Measurements from ENCODE around the gene HOXA11.

The HOXA11 gene

GRCh38 chr7:27147199-27148030, 37.6 kb downstream of the HOXA11 start, which contains the start of gene HOXA6:
Gene HOXA6, minus strand, starts transcription at chr7:27147774. Its CDS starts 25 bp downstream, at chr7:27147749.
- no peak for DNase-seq (ENCODE audit: low read depth)

- DNase-seq (ENCODE audit: low read depth), result no peak
These were observed 38.4 kb downstream of the HOXA11 start for GRCh38 chr7:27146491-27147198.

DNA sequence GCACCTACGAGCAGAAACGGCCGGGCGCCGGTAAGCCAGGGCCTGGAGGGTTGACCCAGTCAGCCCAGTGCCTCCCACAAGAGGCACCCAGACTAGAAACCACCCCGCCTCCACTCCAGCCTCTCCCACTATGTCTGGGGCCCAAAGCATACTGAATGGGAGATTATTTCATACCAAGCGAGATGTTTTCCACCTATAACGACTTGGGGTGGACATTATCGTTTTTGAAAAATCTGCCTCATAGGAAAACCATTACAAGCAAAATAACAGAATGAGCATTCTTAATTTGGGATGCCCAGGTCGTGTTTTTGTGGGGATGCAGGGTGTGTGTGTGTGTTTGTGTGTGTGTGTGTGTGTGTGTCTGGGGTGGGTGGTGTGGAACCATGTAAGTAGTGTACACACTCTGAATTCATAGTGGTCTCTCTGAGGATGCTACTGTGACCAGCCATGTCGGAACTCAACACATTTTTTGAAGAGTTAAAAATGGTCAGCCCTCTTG, 39.1 kb downstream of the HOXA11 start:
- no peak for DNase-seq (ENCODE audit: low read depth)

DNA sequence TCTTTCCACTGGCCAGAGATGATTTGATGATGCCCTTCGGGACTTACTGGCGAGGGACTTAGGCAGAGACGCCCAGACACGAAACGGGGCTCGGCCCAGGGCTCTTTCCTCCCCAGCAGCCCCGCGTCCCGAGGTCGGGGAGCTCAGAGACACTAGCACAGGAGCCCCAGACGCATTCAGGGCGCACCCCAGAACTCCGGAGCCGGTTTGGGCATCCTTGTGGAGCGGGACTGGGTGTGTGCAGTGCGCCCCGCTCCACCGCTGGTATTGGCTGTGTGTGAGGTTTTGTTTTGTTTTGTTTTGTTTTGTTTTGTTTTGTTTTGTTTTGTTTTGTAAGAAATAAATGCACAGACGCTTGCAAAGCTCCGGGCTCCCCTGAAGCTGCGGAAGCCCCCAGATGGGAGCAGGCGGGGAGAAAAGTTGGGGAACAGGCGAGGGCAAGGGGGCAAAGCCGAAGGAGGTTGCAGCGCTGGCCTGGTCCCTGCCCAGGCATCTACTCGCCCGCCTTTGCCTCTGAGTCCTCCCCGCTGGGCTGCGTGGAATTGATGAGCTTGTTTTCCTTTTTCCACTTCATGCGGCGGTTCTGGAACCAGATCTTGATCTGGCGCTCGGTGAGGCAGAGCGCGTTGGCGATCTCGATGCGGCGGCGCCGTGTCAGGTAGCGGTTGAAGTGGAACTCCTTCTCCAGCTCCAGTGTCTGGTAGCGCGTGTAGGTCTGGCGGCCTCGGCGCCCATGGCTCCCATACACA, 39.7 kb downstream of the HOXA11 start:
- no peak for DNase-seq (ENCODE audit: low read depth)

DNA sequence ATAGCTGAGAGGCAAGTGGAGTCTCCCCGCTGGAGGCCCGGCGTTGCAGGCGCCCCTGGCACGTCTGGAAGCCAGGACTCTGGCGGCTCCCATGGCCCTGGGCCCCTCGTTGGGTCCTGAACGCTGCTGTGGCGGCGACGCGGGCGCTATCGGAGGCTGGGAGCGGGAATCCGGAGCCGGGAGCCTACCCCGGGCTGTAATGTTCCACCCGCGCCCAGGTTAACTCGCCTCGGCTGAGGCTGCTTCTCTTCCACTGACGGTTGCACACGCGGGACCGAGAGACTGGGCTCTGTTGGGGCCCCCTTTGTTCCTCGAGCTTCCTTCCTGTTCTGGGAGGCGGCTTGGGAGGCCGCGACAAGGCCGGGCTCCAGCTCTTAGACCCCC, 40.3 kb downstream of the HOXA11 start:
- DNase-seq (ENCODE audit: low read depth), result no peak

DNA sequence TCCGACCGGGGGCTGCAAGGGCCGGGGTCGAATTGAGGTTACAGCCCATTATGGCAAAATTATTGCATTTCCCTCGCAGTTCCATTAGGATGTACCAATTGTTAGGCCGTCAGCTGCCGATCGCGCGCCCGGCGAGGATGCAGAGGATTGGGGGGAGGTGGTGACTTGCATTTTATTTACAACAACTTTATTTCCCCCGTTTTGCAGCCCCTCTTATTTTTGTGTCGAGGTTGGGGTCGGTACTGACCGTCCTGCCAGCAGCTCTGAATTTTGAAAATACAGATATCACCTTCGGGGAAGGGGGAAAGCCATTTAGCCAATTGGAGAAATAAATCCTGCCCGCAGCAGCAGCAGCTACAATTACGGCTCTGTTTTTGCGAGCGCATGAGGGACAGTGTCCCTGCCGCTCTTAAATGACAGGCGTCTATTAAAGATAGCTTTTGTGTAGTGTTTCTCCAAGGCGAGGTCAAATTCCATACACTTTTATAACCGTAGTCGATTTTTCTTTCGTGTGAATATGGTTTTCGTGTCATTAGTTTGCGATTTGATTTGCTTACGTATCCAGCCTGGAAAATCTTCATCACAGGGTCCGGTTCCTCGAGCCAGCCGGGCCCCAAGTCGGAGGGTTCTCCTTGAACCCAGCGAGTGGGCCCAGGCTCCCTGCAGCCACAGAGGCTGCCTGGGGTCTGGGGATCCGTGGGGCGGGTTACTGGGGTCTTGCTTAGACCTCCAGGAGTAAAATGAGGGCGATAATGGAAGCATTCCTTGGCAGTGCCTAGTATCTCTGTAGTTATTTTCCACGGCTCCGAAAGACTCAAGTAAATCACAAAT, 40.9 kb downstream of the HOXA11 start:
- DNase-seq (ENCODE audit: low read depth), result no peak

GRCh38 chr7:27143023-27143949, 41.7 kb downstream of the HOXA11 start, which contains the start of gene HOXA5:
Gene HOXA5, minus strand, starts transcription at chr7:27143681. Its CDS starts 74 bp downstream, at chr7:27143607.
- DNase-seq (ENCODE audit: low read depth), result no peak

DNA sequence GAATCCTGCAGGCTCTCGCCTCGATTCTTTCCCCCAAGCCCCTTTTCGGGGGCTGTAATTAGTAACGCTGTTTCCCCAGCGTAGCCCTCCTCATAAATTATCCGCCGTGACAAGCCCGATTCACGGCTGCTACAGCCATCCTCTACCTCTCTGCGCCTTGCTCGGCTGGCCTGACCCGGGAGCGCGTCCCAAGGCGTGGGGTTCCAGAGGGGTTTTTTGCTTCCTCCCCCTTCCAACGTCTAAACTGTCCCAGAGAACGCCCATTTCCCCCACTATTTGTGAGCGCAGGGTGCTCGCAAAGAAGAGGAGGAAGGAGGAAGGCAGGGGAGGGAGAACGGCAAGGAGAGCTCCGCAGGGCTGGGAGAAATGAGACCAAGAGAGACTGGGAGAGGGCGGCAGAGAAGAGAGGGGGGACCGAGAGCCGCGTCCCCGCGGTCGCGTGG, 42.4 kb downstream of the HOXA11 start:
- no peak for DNase-seq (ENCODE audit: low read depth)

DNA sequence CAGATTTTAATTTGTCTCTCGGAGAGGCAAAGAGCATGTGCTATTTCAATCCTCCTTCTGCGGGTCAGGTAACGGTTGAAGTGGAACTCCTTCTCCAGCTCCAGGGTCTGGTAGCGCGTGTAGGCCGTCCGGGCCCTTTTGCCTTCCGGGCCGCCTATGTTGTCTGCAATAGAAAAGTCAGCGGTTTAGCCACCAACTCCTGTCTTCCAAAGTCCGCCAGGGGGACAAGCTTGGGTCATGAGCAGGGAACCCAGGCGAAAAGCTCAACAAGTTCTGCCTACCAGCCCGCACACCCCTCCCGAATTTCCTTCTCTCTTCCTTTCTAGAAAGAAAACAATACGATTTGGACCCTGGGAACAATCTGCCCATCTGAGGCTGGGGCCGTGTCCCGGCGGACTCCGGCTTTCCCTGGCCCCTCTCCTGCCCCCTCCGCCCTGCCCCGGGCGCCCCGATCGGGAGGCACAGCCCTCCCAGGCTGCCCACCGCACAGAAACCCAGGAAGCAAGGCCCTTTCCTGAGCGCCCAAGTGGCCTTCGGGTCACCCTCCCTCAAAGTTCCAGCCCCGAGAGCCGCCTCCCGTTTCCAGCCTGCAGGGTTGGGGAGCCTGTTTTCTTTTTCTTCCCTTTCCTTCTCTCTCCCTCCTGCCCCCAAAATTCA, 43.0 kb downstream of the HOXA11 start:
- DNase-seq (ENCODE audit: low read depth), result no peak

- DNase-seq (ENCODE audit: low read depth), result no peak
These were observed 43.7 kb downstream of the HOXA11 start for GRCh38 chr7:27141137-27141922.

GRCh38 chr7:27140126-27140857, 44.7 kb downstream of the HOXA11 start:
- no peak for DNase-seq (ENCODE audit: low read depth)

DNA sequence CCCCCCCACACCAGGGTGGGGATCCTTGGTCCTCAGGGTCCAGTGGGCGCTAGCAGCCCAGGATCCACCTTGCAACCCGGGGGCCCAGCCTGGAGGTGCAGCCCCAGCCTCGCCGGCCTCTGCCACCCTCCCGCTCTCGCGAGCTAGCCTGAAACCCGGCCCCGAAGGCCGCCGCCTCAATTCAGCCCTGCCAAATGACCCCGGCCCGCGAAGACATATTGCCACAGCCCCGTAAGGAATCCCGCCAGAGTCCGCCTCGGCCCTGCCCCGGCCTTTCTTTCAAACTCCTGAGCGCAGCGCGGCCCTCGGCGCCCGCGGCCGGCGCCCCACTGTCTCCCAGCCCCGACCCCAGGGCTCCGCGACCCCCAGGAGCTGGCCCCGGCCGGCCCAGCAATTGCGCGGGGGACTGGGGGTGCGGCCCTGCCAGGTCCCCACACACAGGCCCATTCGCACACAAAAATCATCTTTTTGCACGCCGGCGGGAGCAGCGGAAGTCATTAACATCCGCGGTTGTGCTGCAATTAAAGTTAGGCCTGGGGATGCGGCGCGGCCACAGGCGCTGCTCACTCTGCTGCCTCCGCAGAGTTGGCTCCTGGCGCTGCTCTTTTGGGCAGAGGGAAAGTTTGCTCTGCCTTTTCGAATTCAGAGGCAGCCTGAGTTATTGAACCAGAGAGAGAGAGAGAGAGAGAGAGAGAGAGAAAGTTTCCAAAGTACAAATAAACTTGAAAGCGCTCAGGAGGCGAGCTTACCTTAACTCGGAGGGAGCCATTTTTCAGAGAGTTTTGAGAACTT, 45.5 kb downstream of the HOXA11 start:
- no peak for DNase-seq (ENCODE audit: low read depth)

- no peak for DNase-seq (ENCODE audit: low read depth)
These were observed 46.1 kb downstream of the HOXA11 start for GRCh38 chr7:27138985-27139333.

- no peak for DNase-seq (ENCODE audit: low read depth)
These were observed 46.6 kb downstream of the HOXA11 start for GRCh38 chr7:27138472-27138871.

GRCh38 chr7:27137640-27138315, 47.3 kb downstream of the HOXA11 start:
- no peak for DNase-seq (ENCODE audit: low read depth)

DNA sequence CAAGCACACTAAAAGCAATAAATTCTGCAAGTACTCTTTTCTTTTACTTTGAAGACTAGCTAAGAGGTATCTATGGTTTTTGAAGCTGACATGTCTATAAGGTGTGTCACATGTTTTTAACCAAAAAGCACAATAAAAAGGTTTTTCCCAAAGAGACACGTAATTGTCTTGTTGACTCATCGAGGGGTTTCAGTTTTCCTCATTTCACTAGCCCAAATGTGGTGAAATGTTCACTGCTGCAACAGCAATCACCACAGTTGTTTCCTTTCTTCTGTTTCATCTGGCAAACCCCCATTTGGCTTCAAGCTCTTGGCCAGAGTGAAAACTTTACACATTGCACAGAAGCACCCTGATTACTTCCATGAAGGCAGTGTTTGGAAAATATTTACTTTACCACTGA, 50.6 kb downstream of the HOXA11 start:
- DNase-seq (ENCODE audit: low read depth), result no peak
